ENCODE results near the gene ZNF433.

GRCh38 chr19:12064590-12065538 lies 29.4 kb upstream of the ZNF433 start, which contains the start of gene ZNF844:
- TF ChIP-seq CTCF (conservative IDR thresholded peaks at IDR 0.05; ENCODE audit: low read length), result no peak
- TF ChIP-seq EZH2phosphoT487 (IDR thresholded peaks at IDR 0.05; ENCODE audit: borderline replicate concordance, low read depth, low read length), result no peak
